GM12801 (cell line): ENCODE results near the gene NFIC.

Experiments
- TF ChIP-seq, protein P1 (sequence below): IDR thresholded peaks from one replicate; pipeline ENCODE4 v1.5.1; 2011; ENCODE audit warnings: control low read depth; ENCODE audit not compliant: insufficient read length; ENCODE audit errors: extremely low read depth

NFIC gene

DNA sequence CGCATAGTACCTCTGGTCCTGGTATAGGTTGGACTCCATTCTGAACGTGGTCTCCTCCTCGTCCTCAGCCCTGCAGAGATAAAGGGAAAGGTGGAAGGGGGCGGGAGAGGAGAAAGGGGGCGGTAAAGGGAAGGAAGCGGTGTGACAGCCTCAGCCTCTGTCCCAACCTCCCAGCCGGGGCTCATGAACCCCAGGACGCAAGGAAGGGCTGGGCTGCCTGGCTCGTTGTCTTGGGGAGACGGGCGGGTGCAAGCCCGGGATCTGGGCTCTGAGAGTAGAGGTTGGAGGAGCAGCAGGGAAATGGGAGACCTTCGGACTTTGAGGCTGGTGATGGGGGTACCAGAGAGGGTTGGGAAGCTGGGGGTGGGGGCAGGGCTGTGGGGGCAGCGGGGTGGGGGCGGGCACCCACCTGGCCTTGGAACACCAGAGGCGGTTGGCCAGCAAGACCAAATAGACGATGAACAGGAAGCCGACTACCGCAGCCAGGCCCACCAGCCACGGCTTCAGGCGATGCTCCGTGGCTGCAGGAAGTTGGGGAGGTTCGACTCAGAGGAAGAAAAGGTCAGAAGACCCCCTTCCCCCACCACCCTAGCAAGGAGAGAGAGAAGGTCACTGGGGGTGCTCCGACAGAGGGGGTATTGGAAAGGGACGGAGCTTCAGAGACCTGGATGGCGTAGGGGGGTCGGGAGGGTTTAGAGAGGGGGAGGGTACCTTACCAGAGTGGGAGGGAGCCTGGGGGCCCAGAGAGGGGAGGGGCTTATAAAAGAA lies 112.2 kb downstream of the NFIC start:
- TF ChIP-seq, protein P1, sequence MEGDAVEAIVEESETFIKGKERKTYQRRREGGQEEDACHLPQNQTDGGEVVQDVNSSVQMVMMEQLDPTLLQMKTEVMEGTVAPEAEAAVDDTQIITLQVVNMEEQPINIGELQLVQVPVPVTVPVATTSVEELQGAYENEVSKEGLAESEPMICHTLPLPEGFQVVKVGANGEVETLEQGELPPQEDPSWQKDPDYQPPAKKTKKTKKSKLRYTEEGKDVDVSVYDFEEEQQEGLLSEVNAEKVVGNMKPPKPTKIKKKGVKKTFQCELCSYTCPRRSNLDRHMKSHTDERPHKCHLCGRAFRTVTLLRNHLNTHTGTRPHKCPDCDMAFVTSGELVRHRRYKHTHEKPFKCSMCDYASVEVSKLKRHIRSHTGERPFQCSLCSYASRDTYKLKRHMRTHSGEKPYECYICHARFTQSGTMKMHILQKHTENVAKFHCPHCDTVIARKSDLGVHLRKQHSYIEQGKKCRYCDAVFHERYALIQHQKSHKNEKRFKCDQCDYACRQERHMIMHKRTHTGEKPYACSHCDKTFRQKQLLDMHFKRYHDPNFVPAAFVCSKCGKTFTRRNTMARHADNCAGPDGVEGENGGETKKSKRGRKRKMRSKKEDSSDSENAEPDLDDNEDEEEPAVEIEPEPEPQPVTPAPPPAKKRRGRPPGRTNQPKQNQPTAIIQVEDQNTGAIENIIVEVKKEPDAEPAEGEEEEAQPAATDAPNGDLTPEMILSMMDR = no peak

DNA sequence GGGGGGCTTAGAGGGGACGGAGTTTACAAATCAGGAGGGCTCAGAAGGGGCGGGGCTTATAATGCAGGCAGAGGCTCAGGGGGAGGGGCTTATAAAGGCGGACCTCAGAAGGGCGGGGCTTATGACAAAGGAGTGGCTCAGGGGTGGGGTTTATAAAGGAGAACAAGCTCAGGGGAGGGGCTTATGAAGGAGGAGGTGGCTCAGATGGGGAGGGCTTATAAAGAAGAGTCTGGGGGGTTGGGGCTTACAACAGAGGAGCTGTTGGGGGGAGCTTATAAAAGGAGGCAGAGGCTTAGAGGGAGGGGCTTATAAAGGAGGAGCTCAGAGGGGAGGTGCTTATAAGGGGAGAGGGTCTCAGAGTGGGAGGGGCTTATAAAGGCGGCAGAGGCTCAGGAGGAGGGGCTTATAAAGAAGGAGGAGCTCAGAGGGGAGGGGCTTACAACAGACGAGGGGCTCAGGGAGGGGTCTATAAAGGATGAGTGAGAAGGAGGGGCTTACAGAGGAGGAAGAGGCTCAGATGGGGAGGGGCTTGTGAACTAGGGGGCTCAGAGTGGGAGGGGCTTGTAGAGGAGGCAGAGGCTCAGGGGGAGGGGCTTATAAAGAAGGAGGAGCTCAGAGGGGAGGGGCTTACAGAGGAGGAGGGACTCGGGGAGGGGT lies 112.9 kb downstream of the NFIC start:
- TF ChIP-seq, protein P1 = no peak

DNA sequence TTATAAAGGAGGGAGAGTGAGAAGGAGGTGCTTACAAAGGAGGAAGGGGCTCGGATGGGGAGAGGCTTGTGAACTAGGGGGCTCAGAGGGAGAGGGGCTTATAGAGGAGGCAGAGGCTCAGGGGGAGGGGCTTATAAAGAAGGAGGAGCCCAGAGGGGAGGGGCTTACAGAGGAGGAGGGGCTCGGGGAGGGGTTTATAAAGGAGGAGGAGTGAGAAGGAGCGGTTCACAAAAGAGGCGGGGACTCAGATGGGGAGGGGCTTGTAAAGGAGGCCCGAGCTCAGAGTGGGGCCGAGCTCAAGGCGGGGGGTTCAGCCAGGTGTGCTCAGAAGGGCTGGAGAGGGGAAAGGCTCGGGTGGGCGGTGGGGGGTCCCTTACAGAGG lies 113.4 kb downstream of the NFIC start:
- TF ChIP-seq, protein P1 = no peak

DNA sequence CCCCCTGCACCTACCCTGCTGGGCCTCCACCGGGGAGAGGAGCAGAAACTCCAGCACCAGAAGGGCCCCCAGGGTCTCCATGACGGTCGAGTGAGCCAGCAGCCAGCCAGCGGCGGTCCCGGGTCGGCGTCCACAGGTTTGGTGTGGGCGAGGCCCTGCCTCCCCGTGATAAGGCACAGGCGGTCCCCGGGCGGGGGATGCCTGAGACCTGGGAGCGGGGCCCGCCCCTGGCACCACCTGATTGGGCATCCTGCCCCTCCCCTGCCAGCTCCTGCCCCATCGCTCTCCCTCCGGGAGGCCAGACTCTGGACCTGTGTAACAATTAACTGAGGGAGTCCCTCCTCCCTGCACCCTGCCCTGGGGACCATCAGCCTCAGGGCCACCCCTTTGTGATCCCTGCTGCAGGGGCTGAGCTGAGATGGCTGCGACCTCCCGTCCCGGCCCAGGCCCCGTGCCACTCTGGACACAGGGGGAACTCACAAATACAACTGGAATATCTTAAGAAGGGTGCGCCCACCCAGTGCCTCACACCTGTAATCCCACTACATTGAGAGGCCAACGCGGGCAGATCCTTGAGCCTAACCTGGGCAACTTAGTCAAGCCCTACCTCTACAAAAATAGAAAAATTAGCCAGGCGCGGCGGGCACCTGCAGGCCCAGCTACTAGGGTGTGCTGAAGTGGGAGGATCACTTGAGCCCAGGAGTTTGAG lies 114.2 kb downstream of the NFIC start, which contains the start of gene SMIM24:
SMIM24 (minus strand) TSS at position 143 of the 709 bp plus-strand sequence; CDS start at position 81, 62 bp downstream.
- TF ChIP-seq, protein P1 = no peak

DNA sequence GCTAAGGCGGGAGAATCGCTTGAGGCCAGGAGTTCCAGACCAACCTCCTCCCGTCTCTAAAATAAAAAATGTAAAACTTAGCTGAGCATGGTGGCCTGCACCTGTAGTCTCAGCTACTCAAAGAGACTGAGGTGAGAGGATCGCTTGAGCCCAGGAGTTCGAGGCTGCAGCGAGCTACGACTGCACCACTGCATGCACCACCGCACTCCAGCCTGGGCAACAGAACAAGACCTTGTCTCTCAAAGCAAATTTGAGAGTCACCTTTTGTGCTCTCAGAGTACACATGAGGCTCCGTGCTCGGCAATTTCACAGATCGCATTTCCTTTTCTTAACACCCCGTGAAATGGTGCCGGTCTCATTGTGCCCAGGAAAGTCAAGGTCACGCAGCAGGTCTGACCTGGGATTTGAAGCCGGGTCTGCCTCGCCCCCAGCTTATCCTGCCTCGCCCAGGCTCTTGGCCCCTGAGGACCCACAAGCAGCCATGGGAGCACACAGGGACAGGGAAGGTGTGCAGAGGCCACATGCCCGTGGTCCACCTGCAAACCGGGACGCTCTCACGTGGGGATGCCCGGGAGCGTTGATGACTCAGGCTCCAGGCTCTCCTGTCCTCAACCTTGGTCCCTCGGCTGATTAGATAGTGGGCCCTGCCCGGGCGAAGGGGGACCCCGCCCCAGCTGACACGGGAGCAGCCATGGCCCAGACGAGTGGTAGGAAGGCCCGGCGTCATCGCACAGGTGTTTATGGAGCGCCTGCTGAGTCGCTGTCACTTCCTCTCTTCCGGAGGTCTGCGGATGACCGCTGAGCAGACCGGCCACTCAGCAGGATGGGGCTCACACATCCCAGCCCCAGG lies 115.1 kb downstream of the NFIC start:
- TF ChIP-seq, protein P1 = no peak

DNA sequence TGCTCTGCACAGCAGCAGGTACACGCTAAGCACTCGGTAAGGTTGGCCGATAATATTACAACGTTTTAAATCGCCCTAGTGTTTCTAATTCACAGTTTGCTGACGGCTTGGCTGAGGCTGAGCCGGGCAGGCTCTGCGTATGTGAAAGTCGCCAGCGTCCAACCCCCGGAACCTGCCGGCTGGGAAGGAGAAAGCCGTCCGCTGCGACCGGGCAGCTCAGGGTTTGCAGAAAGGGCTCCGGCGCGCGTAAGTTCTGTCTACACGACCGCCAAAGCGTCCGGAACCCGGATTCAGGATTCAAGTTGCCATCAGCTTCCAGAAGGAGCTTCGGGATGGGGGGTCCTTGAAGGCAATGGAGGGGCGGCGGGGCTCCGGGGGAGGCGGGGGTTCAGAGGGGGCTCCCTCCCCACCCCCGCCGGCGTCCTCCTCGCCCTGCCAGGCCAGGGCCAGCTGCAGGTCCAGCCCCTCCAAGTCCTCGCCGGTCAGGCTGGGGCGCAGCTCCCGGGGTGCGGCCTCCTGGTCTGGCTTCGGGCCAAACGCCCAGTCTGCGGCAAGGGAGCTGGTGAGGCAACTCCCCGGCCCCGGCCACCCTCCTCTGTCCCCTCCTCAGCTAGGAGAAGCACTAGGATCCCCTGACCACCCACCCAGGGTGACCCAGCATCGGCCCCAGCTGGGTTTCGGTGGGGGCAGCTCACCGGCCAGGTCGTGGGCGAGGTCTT lies 116.3 kb downstream of the NFIC start:
- TF ChIP-seq, protein P1 = no peak
